Hindlimb muscle (tissue), 1 donor: ENCODE measurements around the gene ZNF727. TPM values are rescaled to one million over a fixed set of nuclear protein-coding genes. Genes with fewer than 3 reads are reported as not detected.
"Not testable (repeated sequence)": the region's sequence is repeated elsewhere in the genome, so short reads cannot be mapped to it uniquely, and the experiment has no call there.

Experiments
- DNase-seq: peaks from one replicate; pipeline ENCODE4 v3.0.0-alpha.2; 2013
- polyA plus RNA-seq: library from polyadenylated mRNA; unstranded; fragments of 120-200 nt; gene quantifications from one replicate; pipeline ENCODE4 v1.2.1, GENCODE V29; 2013; ENCODE audit not compliant: insufficient read length

ZNF727 gene
- 0.17 TPM for polyA plus RNA-seq

- no peak for DNase-seq
These were observed at the start of gene ZNF727 for GRCh38 chr7:64045301-64046040. TSS of gene ZNF727 (plus strand) at chr7:64045434. CDS start at chr7:64045622, 188 bp downstream.

DNA sequence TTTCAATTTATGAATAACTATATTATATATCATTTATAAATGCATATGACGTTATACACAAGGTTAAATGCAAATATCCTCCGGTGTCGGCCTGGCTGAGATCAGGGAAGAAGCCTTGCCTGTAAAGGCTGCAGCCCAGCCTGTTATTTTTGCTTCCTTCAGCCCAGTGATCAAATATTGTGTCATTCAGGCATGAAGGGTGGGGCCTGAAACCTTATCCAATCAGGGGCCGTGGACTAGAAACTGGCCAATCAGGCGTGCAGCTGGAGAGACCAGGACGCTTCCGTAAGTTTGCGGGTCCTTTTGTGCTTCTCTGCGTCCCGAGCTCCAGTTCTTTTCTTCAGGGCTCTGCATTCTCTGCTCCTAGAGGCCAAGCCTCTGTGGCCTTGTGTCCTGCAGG lies 46.7 kb upstream of the ZNF727 start, which contains the start of gene ZNF722:
Gene ZNF722 (plus strand): TSS at position 301 of the 400 bp plus-strand sequence. CDS start 113 bp downstream, outside the sequence.
- no peak for DNase-seq

- DNase-seq = not testable (repeated sequence)
These were observed 29.7 kb upstream of the ZNF727 start for GRCh38 chr7:64015496-64015895.

DNA sequence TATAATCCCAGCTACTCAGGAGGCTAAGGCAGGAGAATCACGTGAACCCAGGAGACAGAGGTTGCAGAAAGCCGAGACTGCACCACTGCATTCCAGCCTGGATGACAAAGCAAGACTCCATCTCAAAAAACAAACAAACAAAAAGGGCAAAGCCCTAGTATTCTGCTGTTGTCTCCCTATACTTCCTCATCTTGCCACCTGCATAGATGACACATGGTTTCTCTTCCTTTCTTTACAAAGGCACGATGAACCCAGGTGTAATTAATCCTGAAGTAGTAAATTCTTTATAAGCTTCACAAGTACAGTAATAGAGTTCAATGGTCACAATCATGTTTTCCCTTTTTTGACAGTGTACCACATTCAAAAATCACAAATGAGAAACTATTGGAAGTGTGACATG lies 9.8 kb upstream of the ZNF727 start:
- no peak for DNase-seq

GRCh38 chr7:64037095-64037494 lies 8.1 kb upstream of the ZNF727 start:
- no peak for DNase-seq

DNA sequence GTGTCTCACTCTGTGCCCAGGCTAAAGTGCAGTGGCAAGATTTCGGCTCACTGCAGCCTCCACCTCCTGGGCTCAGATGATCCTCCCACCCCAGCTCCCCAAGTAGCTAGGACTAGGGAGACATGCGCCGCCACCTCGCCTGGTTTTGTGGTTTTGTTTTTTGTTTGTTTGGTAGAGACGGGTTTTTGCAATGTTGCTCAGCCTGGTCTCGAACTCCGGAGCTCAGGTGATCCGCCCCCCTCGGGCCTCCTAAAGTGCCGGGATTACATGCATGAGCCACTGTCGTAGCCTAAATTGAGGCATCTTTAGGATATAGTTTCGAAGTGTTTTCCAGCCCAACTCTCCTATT lies 781 bp downstream of the ZNF727 start:
- DNase-seq = no peak

DNA sequence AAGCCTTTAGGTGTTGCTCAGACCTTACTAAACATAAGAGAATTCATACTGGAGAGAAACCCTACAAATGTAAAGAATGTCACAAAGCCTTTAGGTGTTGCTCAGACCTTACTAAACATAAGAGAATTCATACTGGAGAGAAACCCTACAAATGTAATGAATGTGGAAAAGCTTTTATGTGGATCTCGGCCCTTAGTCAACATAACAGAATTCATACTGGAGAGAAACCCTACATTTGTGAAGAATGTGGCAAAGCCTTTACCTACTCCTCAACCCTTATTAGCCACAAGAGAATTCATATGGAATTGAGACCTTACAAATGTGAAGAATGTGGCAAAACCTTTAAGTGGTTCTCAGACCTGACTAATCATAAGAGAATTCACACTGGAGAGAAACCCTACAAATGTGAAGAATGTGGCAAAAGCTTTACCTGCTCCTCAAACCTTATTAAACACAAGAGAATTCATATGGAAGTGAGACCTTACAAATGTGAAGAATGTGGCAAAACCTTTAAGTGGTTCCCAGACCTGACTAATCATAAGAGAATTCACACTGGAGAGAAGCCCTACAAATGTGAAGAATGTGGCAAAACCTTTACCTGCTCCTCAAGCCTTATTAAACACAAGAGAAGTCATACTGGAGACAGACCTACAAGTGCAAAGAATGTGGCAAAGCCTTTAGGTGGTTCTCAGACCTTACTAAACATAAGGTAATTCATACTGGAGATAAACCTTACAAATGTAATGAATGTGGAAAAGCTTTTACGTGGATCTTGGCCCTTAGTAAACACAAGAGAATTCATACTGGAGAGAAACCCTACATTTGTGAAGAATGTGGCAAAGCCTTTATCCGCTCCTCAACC lies 32.8 kb downstream of the ZNF727 start:
- not testable (repeated sequence) for DNase-seq

- DNase-seq = no peak
These were observed 33.4 kb downstream of the ZNF727 start for GRCh38 chr7:64078699-64078994.

DNA sequence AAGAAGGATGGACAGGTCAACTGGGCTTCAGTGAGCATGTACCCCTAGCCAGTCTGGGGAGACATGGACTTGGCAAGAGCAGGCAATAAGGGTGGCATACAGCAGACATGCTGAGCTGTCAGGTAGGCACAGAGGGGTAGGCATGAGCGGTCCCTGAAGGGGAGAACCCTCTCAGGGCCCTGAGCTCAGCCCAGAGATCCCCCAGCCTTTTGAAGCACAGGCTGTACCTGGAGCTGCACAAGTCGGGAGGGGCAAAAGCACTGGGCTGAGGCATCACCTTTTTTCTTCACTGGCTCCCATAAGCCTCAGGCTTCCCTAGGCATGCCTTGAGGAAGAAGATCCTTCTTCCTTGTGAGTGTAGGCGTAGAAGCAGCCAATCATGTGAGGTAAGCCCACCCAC lies 42.3 kb downstream of the ZNF727 start:
- DNase-seq = no peak

GRCh38 chr7:64088863-64089262 lies 43.6 kb downstream of the ZNF727 start:
- DNase-seq = not testable (repeated sequence)

Other genes with a start within 250 kb of the ZNF727 start
- not detected for gene ZNF722, start 46.6 kb upstream of the ZNF727 start, polyA plus RNA-seq
- not detected for gene ZNF735, start 161.8 kb downstream of the ZNF727 start, polyA plus RNA-seq
- gene ZNF679, start 183.0 kb downstream of the ZNF727 start, polyA plus RNA-seq = not detected